OCI-LY3 (cell line): Measurements from ENCODE around the gene NOP14.

Experiments
- EZH2phosphoT487 ChIP-seq: fragments of 200-600 bp; shearing (Covaris generic); IDR thresholded peaks from 2 replicates; pipeline ENCODE4 v1.6.1; 2018; ENCODE audit warnings: antibody characterized with exemption, mixed run types, low read depth
- TF ChIP-seq, protein P1 (sequence below): fragments of 200-600, 300-600 bp; sonication (generic); IDR thresholded peaks from 2 replicates; pipeline ENCODE4 v1.5.1; 2014; ENCODE audit warnings: antibody characterized with exemption, low read length, low read depth

DNA sequence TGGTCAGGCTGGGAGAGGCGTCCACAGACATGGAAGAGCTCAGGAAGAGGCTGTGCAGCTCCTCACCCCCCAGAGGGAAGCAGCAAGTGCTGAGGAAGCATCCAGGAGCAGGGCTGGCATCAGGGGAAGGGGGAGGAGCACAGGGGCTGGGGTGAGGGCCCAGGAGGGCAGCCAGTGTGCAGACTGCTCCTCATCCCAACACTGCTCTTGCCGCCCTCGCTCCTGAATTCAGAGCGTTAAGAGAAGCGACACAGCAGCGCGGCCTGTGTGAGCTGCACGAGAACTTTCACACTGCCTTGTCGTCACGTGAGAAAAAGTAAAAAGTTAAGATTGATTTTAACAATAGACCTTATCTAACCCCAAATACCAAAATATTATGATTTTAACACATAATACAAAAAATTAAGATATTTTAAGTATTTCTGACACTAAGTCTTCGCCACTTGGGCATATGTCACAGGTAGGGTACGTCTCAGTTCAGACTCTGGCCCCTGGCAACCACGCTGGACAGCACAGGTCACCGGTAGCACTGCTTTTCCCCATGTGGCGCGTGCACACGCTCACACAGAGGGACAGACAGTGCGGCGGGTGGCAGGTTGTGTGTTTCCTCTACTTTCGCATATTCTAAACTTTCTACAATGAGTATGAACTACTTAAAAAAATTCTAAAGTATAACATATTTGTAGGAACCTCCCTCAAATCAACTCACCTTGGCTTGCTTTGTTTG is 19.7 kb downstream of the NOP14 start:
- TF ChIP-seq, protein P1, sequence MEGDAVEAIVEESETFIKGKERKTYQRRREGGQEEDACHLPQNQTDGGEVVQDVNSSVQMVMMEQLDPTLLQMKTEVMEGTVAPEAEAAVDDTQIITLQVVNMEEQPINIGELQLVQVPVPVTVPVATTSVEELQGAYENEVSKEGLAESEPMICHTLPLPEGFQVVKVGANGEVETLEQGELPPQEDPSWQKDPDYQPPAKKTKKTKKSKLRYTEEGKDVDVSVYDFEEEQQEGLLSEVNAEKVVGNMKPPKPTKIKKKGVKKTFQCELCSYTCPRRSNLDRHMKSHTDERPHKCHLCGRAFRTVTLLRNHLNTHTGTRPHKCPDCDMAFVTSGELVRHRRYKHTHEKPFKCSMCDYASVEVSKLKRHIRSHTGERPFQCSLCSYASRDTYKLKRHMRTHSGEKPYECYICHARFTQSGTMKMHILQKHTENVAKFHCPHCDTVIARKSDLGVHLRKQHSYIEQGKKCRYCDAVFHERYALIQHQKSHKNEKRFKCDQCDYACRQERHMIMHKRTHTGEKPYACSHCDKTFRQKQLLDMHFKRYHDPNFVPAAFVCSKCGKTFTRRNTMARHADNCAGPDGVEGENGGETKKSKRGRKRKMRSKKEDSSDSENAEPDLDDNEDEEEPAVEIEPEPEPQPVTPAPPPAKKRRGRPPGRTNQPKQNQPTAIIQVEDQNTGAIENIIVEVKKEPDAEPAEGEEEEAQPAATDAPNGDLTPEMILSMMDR, result no peak
- no peak for TF ChIP-seq EZH2phosphoT487
